A549 (cell line): Measurements from ENCODE around the gene CERS6.

Source experiments
- BHLHE40 ChIP-seq: IDR thresholded peaks from 2 replicates; pipeline ENCODE4 v1.6.1; 2012; ENCODE audit warnings: low read depth, low read length, inconsistent platforms
- EHF ChIP-seq: fragments of 250-450 bp; sonication (Bioruptor Pico); IDR thresholded peaks from 2 replicates; pipeline ENCODE4 v1.5.0; 2020; ENCODE audit warnings: mild to moderate bottlenecking
- HOXA7 ChIP-seq: fragments of 250-450 bp; sonication (Bioruptor Pico); IDR thresholded peaks from 2 replicates; pipeline ENCODE4 v1.5.0; 2020; ENCODE audit warnings: mild to moderate bottlenecking, moderate library complexity
- KDM5A ChIP-seq: fragments of 200-600 bp; sonication (generic); IDR thresholded peaks from 2 replicates; pipeline ENCODE4 v1.6.1; 2016; ENCODE audit warnings: antibody characterized with exemption, mild to moderate bottlenecking
- MAFK ChIP-seq: fragments of 450-650 bp; IDR thresholded peaks from 2 replicates; pipeline ENCODE4 v1.6.1; 2014; ENCODE audit not compliant: partially characterized antibody
- NR3C1 ChIP-seq: fragments of >200 bp; sonication (Bioruptor Twin); formaldehyde crosslinking; IDR thresholded peaks from 3 replicates; pipeline ENCODE4 v1.6.1; 2017
- POLR2A ChIP-seq: IDR thresholded peaks from 2 replicates; pipeline ENCODE4 v1.6.1; 2012; ENCODE audit warnings: mild to moderate bottlenecking, low read length
- POLR2AphosphoS2 ChIP-seq: conservative IDR thresholded peaks from 2 replicates; pipeline ENCODE4 v1.6.1; 2012; ENCODE audit warnings: low read length, improper control_type of control experiment, inconsistent platforms
- RAD21 ChIP-seq, 2 experiments: fragments of >200 bp in 1 of 2; sonication (Bioruptor Twin) in 1 of 2; formaldehyde crosslinking in 1 of 2; IDR thresholded peaks in 1 of 2; conservative IDR thresholded peaks in 1 of 2; 2 replicates in 1 of 2; 3 replicates in 1 of 2; pipeline ENCODE4 v1.6.1; 2012 to 2018; ENCODE audit warnings: inconsistent platforms in 1 of 2
- TF ChIP-seq, protein P1 (sequence below): IDR thresholded peaks from 2 replicates; pipeline ENCODE4 v1.6.1; 2012
- TF ChIP-seq, protein P2 (sequence below): fragments of >200 bp; sonication (Bioruptor Twin); formaldehyde crosslinking; IDR thresholded peaks from 3 replicates; pipeline ENCODE4 v1.5.1; 2016
- TF ChIP-seq, protein P3 (sequence below): fragments of 200-600 bp; sonication (generic); IDR thresholded peaks from 2 replicates; pipeline ENCODE4 v1.6.1; 2016; ENCODE audit warnings: antibody characterized with exemption, mild to moderate bottlenecking, moderate library complexity
- TF ChIP-seq, protein P4 (sequence below): IDR thresholded peaks from 2 replicates; pipeline ENCODE4 v1.6.1; 2012
- TF ChIP-seq, protein P5 (sequence below): fragments of 450-650 bp; IDR thresholded peaks from 2 replicates; pipeline ENCODE4 v1.6.1; 2014; ENCODE audit warnings: antibody characterized with exemption

DNA sequence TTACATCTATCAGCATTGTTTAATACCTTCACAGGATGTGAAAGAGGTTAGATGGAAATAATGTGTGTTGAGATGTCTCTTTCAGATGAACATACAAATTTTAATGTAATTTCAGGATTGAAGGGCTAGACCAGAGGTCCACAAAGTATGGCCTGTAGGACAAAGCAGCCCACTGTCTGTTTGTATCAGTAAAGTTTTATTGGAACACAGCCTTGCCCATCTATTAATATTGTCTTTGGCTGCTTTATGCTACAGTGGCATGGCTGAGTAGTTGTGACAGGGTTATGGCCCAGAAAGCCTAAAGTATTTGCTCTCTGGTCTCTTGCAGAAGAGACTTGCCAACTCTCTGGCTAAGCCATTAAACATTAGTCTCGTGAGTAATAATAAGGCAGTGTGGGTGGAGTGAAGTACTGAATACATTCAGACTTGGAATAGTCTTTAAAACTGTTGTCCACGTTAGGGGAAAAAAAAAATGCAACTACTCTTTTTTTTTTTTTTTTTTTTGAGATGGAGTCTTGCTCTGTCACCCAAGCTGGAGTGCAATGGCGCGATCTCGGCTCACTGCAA, 271.9 kb downstream of the CERS6 start:
- TF ChIP-seq, protein P1, sequence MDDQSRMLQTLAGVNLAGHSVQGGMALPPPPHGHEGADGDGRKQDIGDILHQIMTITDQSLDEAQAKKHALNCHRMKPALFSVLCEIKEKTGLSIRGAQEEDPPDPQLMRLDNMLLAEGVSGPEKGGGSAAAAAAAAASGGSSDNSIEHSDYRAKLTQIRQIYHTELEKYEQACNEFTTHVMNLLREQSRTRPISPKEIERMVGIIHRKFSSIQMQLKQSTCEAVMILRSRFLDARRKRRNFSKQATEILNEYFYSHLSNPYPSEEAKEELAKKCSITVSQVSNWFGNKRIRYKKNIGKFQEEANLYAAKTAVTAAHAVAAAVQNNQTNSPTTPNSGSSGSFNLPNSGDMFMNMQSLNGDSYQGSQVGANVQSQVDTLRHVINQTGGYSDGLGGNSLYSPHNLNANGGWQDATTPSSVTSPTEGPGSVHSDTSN = no peak
- TF ChIP-seq, protein P2, sequence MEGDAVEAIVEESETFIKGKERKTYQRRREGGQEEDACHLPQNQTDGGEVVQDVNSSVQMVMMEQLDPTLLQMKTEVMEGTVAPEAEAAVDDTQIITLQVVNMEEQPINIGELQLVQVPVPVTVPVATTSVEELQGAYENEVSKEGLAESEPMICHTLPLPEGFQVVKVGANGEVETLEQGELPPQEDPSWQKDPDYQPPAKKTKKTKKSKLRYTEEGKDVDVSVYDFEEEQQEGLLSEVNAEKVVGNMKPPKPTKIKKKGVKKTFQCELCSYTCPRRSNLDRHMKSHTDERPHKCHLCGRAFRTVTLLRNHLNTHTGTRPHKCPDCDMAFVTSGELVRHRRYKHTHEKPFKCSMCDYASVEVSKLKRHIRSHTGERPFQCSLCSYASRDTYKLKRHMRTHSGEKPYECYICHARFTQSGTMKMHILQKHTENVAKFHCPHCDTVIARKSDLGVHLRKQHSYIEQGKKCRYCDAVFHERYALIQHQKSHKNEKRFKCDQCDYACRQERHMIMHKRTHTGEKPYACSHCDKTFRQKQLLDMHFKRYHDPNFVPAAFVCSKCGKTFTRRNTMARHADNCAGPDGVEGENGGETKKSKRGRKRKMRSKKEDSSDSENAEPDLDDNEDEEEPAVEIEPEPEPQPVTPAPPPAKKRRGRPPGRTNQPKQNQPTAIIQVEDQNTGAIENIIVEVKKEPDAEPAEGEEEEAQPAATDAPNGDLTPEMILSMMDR = no peak
- TF ChIP-seq RAD21 (conservative IDR thresholded peaks at IDR 0.05 in 1 of 2, IDR thresholded peaks at IDR 0.05 in 1 of 2) = no peak
- TF ChIP-seq, protein P3, sequence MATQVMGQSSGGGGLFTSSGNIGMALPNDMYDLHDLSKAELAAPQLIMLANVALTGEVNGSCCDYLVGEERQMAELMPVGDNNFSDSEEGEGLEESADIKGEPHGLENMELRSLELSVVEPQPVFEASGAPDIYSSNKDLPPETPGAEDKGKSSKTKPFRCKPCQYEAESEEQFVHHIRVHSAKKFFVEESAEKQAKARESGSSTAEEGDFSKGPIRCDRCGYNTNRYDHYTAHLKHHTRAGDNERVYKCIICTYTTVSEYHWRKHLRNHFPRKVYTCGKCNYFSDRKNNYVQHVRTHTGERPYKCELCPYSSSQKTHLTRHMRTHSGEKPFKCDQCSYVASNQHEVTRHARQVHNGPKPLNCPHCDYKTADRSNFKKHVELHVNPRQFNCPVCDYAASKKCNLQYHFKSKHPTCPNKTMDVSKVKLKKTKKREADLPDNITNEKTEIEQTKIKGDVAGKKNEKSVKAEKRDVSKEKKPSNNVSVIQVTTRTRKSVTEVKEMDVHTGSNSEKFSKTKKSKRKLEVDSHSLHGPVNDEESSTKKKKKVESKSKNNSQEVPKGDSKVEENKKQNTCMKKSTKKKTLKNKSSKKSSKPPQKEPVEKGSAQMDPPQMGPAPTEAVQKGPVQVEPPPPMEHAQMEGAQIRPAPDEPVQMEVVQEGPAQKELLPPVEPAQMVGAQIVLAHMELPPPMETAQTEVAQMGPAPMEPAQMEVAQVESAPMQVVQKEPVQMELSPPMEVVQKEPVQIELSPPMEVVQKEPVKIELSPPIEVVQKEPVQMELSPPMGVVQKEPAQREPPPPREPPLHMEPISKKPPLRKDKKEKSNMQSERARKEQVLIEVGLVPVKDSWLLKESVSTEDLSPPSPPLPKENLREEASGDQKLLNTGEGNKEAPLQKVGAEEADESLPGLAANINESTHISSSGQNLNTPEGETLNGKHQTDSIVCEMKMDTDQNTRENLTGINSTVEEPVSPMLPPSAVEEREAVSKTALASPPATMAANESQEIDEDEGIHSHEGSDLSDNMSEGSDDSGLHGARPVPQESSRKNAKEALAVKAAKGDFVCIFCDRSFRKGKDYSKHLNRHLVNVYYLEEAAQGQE = no peak
- TF ChIP-seq KDM5A = no peak
- no peak for TF ChIP-seq MAFK
- TF ChIP-seq BHLHE40 = no peak
- TF ChIP-seq POLR2AphosphoS2 = no peak
- no peak for TF ChIP-seq HOXA7 (CRISPR knock-in tag)
- TF ChIP-seq, protein P4, sequence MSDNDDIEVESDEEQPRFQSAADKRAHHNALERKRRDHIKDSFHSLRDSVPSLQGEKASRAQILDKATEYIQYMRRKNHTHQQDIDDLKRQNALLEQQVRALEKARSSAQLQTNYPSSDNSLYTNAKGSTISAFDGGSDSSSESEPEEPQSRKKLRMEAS = no peak
- no peak for TF ChIP-seq NR3C1
- TF ChIP-seq POLR2A = no peak
- TF ChIP-seq, protein P5, sequence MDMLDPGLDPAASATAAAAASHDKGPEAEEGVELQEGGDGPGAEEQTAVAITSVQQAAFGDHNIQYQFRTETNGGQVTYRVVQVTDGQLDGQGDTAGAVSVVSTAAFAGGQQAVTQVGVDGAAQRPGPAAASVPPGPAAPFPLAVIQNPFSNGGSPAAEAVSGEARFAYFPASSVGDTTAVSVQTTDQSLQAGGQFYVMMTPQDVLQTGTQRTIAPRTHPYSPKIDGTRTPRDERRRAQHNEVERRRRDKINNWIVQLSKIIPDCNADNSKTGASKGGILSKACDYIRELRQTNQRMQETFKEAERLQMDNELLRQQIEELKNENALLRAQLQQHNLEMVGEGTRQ = no peak
- no peak for TF ChIP-seq EHF (CRISPR knock-in tag)
